HG02840 (cell line): ENCODE data around the gene EN1.

Source experiments
- ATAC-seq: cut with Tn5 transposase; IDR thresholded peaks from one replicate; pipeline ENCODE4 v1.9.1; 2021; ENCODE audit warnings: mild to moderate bottlenecking, moderate library complexity, moderate number of reproducible peaks; ENCODE audit not compliant: unreplicated experiment, low FRiP score

The EN1 gene

DNA sequence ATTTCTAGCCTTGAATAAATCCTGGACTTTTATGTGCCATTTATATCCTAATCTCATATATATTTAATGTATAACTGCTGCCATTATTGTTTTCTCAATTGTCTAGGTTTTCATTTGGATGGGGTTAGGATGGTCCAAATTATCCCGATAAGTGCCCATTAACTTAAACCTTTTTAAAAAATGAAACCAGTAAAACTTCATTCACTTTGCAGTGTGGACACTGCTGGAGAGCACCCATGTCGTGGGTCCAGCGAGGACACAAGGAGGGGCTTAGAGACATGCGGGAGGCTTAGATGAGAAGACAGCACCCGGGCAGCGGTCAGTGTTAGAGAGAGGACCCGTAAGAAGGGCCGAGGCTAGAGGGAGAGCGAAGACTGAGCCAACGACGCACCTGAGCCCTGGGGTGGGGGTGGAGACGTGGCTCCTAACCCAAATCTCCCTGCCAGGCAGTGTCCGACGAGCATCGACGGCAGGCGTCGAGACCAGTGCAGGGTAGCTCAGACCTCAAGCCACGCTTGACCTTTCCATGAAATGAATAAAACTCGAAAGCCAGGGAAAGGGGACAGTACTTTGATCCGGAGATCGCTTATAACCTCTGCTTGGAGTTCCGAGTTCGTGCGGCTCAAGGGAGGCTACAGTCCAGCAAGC is 9.0 kb upstream of the EN1 start:
- ATAC-seq = no peak

DNA sequence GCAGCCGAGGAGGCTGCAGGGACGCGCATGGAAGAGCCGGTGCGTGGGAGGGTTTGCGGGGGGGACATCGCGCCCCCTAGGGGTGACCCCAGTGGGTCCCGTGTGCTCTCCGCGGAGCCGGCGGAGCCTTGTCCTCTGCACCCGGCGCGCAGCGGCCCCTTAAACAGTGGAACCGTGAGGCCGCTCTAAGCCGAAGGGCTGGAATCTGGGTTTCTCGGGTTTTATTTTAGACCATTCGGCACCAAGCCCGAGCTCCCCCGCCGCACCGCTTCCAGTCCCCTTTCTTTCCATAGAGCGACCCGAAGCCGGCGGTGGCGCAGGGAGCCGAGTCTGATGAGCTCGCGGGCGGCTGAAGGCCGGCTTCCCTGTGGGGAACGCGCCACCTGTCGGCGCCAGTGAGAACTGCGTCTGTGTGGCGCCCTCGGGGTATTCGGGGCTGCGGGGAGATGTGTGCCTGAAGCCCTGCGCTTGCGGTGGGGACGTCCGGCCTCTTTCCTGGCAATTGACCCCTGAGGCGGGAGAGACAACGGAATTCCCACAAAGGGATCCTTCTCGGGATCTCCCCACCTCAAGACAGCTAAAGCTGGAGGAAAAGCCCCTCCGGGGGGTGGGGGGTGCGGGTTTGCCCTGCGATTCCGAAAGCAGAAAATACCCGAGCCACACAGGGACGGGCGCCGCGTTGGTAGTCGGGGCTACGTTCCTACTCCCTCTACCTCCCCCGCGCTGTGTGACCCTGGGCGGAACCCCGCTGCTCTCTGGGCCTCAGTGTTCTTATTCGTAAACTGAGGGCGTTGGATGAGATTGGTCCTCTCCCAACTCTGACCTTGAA is 8.2 kb upstream of the EN1 start:
- ATAC-seq = peak; percentile 85

DNA sequence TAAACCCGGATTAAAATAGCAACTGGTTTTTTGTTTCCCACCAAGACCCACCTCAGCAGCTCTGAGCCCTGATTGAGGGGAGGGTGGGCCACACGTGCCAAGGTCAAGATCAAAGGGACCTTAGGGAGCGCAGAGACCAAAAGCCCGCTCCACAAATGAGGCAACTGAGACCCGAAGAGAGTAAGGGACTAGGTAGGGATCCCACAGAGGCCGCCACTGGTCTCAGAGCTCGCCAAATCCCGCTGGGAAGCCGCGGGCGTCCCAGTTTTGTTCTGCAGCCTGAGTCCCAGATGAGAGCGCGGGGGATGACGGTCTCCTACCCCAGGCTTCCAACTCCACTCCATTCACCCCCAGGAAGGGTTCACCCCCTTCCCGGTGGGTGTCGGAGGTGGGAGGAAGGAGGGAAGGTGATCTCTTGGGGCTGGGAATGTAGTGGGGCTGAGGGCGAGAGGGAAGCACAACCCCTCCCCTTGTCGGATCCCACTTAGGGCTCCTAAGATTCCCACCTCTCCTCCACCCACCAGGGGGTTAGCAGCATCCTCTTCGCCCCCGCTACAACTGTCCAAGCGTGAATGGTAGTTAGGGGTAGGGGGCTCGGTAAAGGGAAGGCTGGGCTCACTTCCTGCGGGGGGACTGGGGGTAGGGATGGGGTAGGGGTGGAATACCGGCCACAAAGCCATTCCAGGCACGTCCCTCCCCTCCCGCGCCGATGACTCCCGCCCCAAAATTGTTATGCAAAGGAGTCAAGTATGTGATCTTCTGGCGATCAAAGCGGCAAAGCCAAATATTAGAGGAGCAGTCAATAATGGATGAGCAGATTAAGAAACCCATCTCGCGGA is 7.3 kb upstream of the EN1 start:
- no peak for ATAC-seq

DNA sequence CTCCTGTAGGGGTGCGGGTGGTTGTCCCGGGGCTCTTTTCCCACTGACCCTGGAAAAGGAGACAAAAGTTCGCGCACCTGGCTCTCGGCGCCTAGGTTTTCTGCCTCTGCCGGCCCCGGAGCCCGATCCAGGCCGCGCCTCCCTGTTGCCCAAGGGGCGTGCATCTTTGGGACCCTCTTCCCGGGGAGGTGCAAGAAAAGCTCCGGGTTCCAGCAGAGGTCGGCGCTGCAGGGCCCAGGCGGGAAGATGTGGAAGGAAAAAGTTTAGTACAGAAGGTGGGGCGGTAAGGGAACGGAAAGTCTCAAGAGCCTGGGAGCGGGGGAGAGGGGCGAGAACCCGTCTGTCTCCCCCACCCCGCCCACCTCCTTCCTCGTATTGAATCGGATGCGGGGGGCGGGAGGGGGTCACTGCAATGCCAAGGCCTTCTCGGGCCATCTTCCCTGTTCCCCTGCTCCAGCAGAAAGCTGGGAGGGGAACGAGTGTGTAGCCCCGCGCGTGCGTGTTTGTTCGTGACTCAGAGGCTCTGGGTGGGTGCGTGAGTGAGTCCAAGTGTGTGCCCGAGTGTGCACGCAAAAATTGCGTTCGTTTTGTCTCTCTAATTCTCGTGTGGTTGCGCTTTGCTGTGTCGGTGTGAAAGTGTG is 6.3 kb upstream of the EN1 start:
- ATAC-seq = no peak

DNA sequence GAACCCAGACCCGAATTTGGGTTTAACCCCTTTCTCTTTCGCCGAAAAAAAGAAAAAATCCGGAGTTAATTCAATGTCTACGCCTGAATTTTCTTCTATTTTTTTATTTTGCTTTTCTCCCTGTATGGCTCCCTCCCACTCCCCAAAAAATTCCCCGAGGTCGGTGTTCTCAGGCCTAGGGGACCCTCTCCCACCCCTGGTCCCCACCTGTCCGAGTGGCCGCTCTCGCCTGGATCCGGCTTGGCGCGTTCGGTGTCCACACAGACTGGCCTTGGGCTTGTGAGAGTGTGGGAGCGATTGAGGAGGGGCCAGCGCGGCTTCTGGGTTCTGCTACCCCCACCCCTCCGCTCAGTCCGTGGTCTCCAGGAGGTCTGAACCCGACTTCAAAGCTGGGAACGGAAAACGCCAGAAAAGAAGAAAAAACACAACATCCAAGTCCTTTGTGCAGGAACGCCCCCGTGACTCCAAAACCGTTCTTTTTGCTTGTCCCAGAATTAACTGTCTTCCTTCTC is 5.7 kb upstream of the EN1 start:
- ATAC-seq = no peak

DNA sequence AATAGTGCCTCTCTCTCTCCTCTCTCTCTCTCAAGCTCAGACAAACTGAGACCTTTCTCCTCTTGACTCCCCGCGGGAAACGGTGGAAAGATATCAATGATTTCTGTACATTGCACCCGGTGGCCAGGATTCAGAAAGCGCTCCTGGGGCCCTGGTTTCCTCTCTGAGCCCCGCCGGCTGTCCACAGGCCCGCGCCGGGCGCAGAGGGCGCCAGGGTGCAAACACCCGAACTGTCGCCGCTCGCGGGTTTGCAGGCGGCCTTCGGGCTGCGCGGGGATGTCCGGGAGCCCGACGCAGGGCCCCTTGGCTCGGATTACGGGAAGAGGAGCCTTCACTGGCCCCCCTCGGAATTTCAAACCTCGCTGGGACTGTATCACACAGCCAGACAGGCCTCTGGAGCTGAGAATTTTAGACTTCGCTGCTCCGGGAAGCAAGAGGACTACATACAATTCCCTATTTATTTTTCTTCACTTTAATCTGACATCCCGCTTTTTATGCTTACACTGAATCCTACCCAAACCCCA is 5.2 kb upstream of the EN1 start:
- no peak for ATAC-seq

DNA sequence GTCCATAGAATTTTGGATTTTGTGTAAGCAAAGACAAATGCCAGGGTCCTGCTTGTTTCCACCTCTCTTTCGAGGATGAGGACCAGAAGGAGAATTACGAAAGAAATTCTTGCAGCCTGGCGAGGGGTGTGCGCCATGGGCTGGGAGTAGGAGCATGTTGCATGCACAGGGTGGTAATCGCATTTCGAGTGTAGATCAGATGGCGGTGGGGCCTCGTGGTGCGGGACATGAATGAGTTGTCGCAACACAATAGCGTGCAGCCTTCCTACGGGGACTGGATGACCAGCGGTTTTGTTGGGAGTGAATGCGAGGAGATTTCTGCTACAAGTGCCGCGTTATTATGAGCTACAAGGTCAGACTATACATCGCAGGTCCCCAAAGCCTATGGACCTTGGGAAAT is 4.2 kb upstream of the EN1 start:
- ATAC-seq = no peak

DNA sequence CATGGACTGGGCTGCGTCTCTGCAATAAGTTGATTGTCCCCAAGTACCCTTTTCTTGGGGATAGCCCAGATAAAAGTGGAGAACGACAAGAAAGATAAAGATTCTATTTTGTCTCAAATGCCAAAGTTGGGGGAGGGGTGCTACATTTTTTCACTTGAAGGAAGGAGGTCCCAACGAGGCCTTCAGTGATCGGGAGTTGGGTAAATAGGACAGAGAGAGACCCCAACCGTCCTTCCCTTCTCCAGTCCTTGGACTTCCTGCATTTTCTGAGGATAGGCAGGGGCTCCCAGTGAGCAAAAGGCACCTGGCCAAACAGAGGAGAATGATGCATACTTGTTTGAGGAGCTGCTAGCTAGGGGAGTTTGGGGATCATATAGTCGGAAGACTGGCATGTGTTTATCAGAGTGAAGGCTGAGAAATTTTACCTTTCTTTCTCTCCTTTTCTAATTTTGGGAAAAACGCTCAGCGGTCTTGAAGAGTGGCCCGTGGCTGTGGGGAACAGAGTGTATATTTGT is 3.5 kb upstream of the EN1 start:
- ATAC-seq = no peak

DNA sequence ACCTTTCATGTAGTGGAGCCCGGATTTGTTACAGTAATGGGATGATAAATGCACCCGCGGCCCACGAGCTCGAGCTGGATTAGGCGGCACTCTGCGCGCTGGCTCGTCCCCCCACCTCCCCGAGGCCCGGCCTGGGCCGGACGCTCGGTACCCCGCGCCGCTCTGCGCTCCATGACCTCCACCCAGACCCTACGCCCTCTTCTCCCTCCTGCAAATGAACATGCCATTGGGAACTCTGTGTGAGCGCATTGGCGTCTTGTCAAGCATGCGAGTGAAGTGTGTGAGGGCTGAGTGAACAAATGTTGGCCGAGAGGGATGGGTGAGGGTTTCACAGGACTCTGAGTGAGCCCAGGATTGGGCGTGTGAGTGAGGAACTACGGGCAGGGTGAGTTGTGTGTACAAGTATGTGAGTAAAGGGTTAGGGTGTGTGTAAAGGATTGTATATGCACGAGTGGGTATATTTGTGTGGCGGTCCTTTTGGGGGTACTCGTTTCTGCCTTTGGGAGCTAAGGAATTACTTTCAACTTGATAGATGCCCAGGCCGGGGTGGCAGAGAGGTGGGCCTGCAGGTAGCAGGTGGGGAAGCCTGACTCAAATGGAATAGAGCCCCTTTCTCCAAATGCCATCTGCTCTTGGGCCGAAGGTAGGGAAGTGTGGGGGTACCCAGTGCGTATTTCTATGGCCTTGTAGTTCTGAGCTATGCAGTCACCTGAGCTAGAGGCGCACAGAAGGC is 2.9 kb upstream of the EN1 start:
- ATAC-seq = no peak

DNA sequence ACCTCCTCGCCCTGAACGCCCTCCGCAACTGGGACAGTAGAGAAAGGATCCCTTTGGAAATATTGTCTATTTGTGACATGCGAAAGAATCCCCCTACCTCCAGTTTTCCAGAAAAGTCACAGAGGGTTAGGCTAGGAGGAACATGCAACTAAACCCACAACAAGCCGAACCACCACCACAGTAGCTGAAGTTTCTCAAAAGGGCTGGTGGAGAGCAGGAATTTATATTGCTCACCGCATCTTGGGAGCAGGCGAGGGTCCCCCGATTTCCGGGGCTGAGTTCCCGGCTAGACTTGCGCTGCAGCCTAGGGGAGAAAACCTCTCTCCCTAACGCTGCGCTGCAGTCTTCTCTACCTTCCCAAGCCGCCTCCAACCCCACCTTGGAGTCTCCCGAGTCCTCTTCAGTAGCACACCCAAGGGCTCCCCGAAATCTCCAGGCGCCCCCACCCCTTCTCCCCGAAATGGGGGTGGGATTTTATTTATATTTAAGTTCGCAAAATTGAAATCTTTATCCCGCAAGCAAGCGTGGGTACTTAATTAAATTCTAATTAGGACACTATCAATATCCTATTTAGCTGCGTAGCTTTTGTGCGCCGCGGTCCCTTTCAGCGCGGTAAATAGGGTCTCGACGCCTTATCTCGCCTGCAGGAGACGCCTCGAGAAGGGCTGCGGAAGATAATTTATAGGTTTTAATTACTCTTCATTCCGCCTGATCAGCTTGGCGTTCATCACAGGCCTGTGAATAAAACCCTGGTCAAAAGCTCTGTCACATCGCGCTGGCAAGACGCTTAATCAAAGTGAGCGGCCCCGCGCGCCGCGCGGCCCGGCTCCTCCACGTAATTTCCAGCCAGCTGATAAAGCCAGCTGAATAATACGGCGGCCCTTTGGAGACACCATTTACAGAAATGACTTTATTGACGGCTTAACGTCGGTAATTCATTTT is 2.0 kb upstream of the EN1 start:
- ATAC-seq = no peak

DNA sequence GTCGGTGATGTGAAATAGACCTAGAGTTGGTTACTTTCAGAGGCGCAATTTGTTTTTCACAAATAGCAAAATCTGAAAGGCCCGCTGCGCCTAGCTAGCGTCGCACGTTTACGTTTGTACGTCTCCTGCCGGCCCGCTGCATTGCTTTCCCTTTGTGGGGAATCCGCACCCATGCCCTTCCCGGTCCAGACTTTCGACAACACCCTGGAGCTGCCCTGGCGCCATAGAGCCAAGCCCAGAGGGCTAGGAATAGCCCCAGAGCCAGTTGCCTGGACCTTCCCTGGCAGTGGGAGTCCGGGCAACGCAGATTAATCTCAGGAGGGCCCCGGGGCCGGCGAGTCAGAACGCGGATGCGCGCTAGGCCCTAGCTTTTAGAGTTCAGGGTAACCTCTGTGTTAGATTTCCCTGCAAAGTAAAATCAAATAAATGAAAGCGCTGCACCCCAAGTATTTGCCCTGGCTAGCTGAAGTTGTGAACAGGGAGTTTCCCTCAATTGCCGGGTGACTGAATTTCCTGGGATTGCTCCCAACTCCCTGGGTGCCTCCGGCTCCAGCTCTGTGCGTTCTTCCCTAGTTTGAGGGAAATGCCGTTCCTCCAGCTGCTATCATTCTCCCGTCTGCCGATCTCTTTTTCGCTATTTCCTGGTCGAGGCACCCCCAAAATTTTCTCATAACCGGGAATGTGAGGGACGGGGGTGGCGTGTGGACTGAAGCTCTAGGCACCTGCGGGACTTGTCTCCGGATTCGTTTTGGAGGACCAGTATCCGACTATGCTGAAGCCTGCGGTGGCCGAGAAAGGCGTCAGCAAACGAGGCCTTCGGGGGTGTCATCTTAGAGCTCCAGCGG is 1.2 kb upstream of the EN1 start:
- ATAC-seq = no peak

DNA sequence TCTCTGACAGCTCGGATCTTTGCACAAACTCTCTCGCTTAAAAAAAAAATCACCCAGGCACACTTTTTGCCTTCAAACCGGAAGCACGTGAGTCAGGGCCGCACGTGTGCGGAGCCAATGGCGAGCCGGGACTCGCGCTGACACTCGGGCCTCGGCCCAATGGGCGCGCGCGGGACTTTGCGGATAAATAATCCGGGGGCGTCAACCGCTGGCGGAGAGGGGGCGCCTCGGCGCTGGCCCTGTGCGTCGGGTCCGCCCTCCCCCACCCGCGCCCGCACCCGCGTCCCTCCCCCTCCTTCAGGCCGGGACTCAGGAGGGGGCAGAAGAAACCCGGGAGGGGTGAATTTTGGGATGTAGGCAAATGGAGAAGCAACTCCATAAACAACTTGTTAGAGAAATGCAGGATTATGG is 319 bp upstream of the EN1 start:
- no peak for ATAC-seq

DNA sequence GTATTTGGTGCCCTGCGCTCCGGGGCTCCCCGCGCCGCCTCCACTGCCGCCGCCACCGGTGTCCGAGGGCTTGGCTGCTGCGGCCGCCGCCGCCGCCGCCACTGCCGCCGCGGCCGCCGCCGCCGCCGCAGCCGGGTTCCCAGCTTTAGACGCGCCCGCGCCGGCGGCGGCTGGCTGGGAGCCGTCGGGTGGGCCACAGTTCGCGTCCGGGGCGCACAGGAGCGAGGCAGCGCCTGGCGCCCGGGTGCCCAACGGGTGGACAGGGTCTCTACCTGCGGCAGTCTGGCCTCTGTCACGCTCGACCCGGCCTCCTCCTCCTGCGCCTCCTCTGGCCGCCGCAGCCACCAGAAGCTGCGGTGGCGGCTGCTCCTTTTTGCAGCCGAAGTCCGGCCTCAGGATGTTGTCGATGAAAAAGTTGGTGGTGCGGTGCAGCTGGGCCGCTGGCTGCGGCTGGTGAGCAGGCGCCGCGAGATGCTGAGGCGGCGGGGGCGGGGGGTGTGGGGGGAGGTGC is 951 bp downstream of the EN1 start:
- ATAC-seq = no peak

DNA sequence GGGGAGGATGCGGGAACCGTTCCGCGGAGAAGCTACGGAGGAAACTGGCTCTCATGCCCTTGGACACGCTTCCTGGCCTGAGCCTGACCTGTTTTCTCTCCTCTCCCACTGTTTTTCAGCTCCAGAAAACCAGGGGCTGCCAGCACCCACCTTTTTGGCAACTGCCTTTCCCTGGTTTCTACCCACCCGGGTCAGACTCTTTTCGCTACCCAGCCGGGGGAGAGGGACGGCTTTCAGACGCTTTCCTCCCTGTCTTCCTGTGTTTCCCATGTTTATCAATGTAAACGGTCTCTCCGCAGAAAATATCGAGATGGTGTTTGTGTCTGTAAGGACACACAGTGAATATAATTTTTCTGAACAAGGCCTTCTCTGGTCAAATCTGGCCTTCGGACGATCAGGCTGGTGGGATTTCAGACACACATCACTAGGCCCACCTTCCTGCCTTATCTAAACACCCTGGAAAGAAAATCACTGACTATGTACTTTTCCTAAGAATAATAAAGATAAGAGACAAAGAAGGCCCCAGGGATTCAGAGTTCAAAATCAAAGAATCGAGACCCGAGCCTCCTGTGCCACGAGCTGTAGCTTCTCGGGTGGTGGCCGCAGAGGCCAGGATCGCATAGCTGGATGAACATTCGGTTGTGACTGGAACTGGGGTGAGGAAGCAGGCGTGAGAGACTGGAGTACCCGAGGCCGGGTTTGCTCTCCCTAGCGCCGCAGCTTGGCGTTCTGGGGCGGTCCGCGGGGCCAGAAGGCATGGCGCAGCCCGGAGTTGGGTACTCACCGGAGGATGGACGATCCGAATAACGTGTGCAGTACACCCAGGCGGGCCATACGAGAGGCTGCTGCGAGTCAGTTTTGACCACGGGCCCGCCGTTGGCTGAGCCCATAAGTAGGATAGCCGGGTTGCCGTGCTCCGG is 1.7 kb downstream of the EN1 start:
- no peak for ATAC-seq

DNA sequence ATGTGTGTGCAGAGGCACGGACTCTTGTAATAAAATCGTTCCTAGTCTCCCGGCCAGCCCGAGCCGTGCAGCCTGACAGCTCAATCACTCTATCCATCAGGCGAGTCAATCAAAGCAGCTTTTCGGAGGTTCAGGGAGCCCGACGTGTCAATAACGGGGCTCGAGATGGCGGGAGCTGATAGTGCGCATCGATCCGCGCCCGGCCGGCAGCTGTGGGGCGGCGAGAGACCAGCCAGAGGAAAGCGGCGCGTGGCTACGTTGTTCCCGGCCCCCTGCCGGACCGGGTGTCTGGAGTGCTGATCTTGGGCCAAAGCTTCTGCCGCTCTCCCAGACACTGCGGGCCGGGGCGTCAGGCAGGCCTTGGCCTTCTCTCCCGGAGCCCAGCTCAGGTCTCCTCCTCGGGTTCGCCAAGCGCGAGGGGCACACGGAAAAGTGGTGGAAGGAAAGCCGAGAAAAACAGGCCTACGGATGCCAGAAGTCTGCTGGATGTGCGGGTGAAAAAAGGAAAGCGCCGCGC is 2.4 kb downstream of the EN1 start:
- ATAC-seq = no peak
